HepG2 (cell line): ENCODE results near the gene CAPN11. TPM values are rescaled to one million over a fixed set of nuclear protein-coding genes. Genes with fewer than 3 reads are reported as not detected.

Experiments
- ATAC-seq: fragments of 200-7000 bp; cut with Tn5 transposase; 3 replicates; pipeline ENCODE4 v1.9.1; 2020; ENCODE audit warnings: mild to moderate bottlenecking, moderate library complexity
- BruUV-seq: library from RNA; stranded (reverse); fragments of 400-500 nt; replicated peaks from 2 replicates; lab custom pipeline; 2021; lab: Mats Ljungman, UMichigan
- CTCF ChIA-PET: fragments of 300-600 bp; formaldehyde crosslinking; extraction: SDS; loops from one replicate; lab custom pipeline; 2021; ENCODE audit warnings: low total read pairs, inconsistent platforms, low intra/inter-chr PET ratio; lab: Yijun Ruan, JAX
- POLR2A ChIA-PET: fragments of 350-600 bp; sonication (Branson Sonifier 250); formaldehyde crosslinking; loops from one replicate; lab custom pipeline; 2020; ENCODE audit warnings: antibody characterized with exemption, inconsistent platforms; lab: Yijun Ruan, JAX
- DNase-seq: peaks from one replicate; pipeline ENCODE4 v3.0.0-alpha.2; 2015; ENCODE audit warnings: low spot score
- FAIRE-seq: peaks from 3 replicates; lab custom pipeline; 2011; peaks lifted over from hg19 to GRCh38; lab: Jason Lieb, UNC
- H2AFZ ChIP-seq: one replicate; pipeline ENCODE4 v1.6.1; 2011; ENCODE audit warnings: low read length, inconsistent platforms
- H3K27ac ChIP-seq: fragments of 300-600 bp; 3 replicates; pipeline ENCODE4 v1.8.0; 2011; ENCODE audit warnings: mixed run types, mild to moderate bottlenecking, mixed read lengths, low read length, inconsistent platforms; ENCODE audit not compliant: insufficient read depth; ENCODE audit errors: extremely low read length
- H3K27me3 ChIP-seq, 2 experiments: fragments of 200-600 bp in 1 of 2; 2 replicates in 1 of 2; 3 replicates in 1 of 2; pipeline versions ENCODE4 v1.6.0 to v1.8.0; 2011; ENCODE audit warnings: low read length in 2 of 2, mild to moderate bottlenecking in 2 of 2, moderate library complexity in 2 of 2, inconsistent platforms in 1 of 2; ENCODE audit not compliant: insufficient read depth in 2 of 2, control insufficient read depth in 1 of 2
- H3K36me3 ChIP-seq, 2 experiments: fragments of 200-600 bp in 1 of 2; replicated peaks in 1 of 2; 2 replicates in 1 of 2; 3 replicates in 1 of 2; pipeline versions ENCODE4 v1.5.1 to v1.8.0; 2011; ENCODE audit warnings: low read length in 2 of 2, inconsistent platforms in 1 of 2; ENCODE audit not compliant: insufficient read depth in 2 of 2, control insufficient read depth in 1 of 2
- H3K4me1 ChIP-seq: 2 replicates; pipeline ENCODE4 v1.5.1; 2012; ENCODE audit warnings: low read length, inconsistent platforms; ENCODE audit not compliant: insufficient read depth
- H3K4me2 ChIP-seq: 2 replicates; pipeline ENCODE4 v1.6.0; 2011; ENCODE audit warnings: low read depth, low read length, inconsistent platforms
- H3K4me3 ChIP-seq, 3 experiments: fragments of 200-600 bp in 1 of 3; sonication (generic), shearing (Covaris generic) in 1 of 3; replicated peaks in 1 of 3; 2 replicates each; pipeline ENCODE4 v1.5.1; 2011 to 2016; ENCODE audit warnings: low read length in 3 of 3, inconsistent platforms in 2 of 3, low read depth in 2 of 3, mild to moderate bottlenecking in 2 of 3, control low read depth in 1 of 3, mixed read lengths in 1 of 3; ENCODE audit not compliant: insufficient read depth in 1 of 3
- H3K79me2 ChIP-seq: one replicate; pipeline ENCODE4 v1.6.1; 2011; ENCODE audit warnings: low read length, inconsistent platforms; ENCODE audit not compliant: insufficient read depth
- H3K9ac ChIP-seq: 2 replicates; pipeline ENCODE4 v1.6.0; 2011; ENCODE audit warnings: mild to moderate bottlenecking, low read depth, low read length, inconsistent platforms; ENCODE audit not compliant: insufficient read depth
- H3K9me3 ChIP-seq: 2 replicates; pipeline ENCODE4 v1.5.1; 2012; ENCODE audit warnings: mild to moderate bottlenecking, low read length
- H4K20me1 ChIP-seq: 2 replicates; pipeline ENCODE4 v1.6.0; 2011; ENCODE audit warnings: inconsistent platforms, mild to moderate bottlenecking, low read length, moderate library complexity; ENCODE audit not compliant: insufficient read depth
- FOSL2 ChIP-seq: sonication (generic); formaldehyde crosslinking; IDR thresholded peaks from 2 replicates; pipeline ENCODE4 v1.4.0; 2020; ENCODE audit warnings: missing genetic modification reagents
- GATAD1 ChIP-seq: IDR thresholded peaks from 2 replicates; pipeline ENCODE4 v1.6.1; 2016; ENCODE audit warnings: missing genetic modification reagents, missing compliant biosample characterization
- HHEX ChIP-seq: IDR thresholded peaks from 2 replicates; pipeline ENCODE4 v1.6.1; 2016; ENCODE audit warnings: control low read depth
- NFE2L2 ChIP-seq: fragments of 150-350 bp; IDR thresholded peaks from 2 replicates; pipeline ENCODE4 v1.6.1; 2014; ENCODE audit warnings: low read length
- POGZ ChIP-seq: sonication (generic); formaldehyde crosslinking; IDR thresholded peaks from 2 replicates; pipeline ENCODE4 v1.4.0; 2020; ENCODE audit warnings: mild to moderate bottlenecking, missing genetic modification reagents
- SP5 ChIP-seq: IDR thresholded peaks from 2 replicates; pipeline ENCODE4 v1.6.1; 2016; ENCODE audit warnings: low read depth, borderline replicate concordance
- XRCC5 ChIP-seq: fragments of 200-400 bp; formaldehyde crosslinking; optimal IDR thresholded peaks from 2 replicates; pipeline ENCODE3; 2017; ENCODE audit warnings: mild to moderate bottlenecking, low read length
- ZMYM3 ChIP-seq: sonication (generic); formaldehyde crosslinking; IDR thresholded peaks from 2 replicates; pipeline ENCODE4 v1.5.1; 2020; ENCODE audit warnings: mild to moderate bottlenecking, missing genetic modification reagents
- ZNF44 ChIP-seq: sonication (generic); formaldehyde crosslinking; IDR thresholded peaks from 2 replicates; pipeline ENCODE4 v1.5.1; 2020; ENCODE audit warnings: mild to moderate bottlenecking, missing genetic modification reagents
- ZNF446 ChIP-seq: sonication (generic); formaldehyde crosslinking; IDR thresholded peaks from 2 replicates; pipeline ENCODE4 v1.5.0; 2020; ENCODE audit warnings: mild to moderate bottlenecking, missing genetic modification reagents
- ZNF629 ChIP-seq: sonication (generic); formaldehyde crosslinking; conservative IDR thresholded peaks from 2 replicates; pipeline ENCODE4 v1.5.0; 2020; ENCODE audit warnings: missing genetic modification reagents
- WGBS: methylation state at CpG from one replicate; pipeline ENCODE4 v1.1.6; 2017; ENCODE audit warnings: low lambda C conversion rate; 5-methylcytosine and 5-hydroxymethylcytosine counted together
- in situ Hi-C: cut with HindIII; loops from 2 replicates; pipeline ENCODE4 v1.10.0; 2017; ENCODE audit warnings: low pct_unique_long_range_greater_than_20kb; ENCODE audit not compliant: extremely low pct_ligation_motif_present
- intact Hi-C: fragments of 100-400 bp; cut with micrococcal nuclease; formaldehyde crosslinking; loops from one replicate; pipeline ENCODE4 v1.10.0; 2022; ENCODE audit not compliant: unreplicated experiment
- polyA plus RNA-seq, 8 experiments: library from polyadenylated mRNA; depleted of rRNA in 3 of 8; stranded (reverse) in 7 of 8; unstranded in 1 of 8; fragments of >200 nt; fragmentation: Illumina TruSeq in 4 of 8; extraction: Trizol in 4 of 8; gene quantifications; 2 replicates each; pipeline versions ENCODE4 v1.2.1 to v1.2.3, GENCODE V29; 2011 to 2016; ENCODE audit warnings: low read depth in 4 of 8, missing spikeins in 1 of 8, mixed read lengths in 1 of 8; ENCODE audit not compliant: insufficient read depth in 1 of 8
- total RNA-seq, 5 experiments: library from RNA; depleted of rRNA; stranded (reverse); fragments of >200 nt; fragmentation: Illumina TruSeq; extraction: Trizol; gene quantifications; 2 replicates each; pipeline ENCODE4 v1.2.3, GENCODE V29; 2016; ENCODE audit warnings: low read depth in 1 of 5
- TF ChIP-seq, protein P1 (sequence below): sonication (generic); formaldehyde crosslinking; IDR thresholded peaks from 2 replicates; pipeline ENCODE4 v1.4.0; 2020; ENCODE audit warnings: missing genetic modification reagents, mild to moderate bottlenecking, borderline replicate concordance

Gene CAPN11
- total and polyA plus RNA-seq, 2 of the 13 experiments (the other 11 are each of a cell fraction or from before 2014, with no cell fraction given), result 0.07 to 0.11 TPM

DNA sequence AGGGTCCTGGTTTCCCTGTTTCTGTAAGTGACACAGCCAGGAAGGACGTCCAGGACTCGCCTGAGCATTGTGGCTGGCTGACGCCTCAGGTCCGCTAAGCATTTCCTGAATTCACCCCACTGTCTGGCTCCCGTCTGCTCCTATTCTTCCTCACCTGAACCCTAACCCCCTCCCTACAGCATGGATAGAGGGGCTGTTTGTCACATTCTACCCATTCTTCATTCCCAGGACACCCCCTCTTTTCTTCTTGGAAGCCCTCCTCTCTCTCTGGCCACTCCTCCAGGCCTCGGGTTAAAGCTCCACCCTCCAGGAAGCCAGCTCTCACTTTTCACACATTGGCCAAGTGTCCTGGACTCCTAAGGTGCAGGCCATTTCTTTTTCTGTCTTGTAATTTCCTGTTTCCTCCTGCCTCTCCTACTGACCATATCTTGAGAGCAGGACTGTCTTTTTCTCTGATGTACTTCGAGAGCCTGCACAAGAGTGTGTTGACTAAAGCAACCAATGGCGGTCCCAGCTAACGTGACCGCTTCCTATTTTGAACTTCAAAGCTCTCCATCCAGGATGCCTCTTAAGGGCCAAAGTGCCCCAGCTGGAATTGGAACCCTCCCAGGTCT is 33.9 kb downstream of the CAPN11 start (continued):
- TF ChIP-seq NFE2L2 (no peak), HHEX (CRISPR knock-in tag) (no peak), POGZ (CRISPR knock-in tag) (peak; percentile 14; the same call in 1 of the 2 replicates), ZNF446 (CRISPR knock-in tag) (no peak), SP5 (CRISPR knock-in tag) (no peak), ZNF44 (CRISPR knock-in tag) (no peak), GATAD1 (CRISPR knock-in tag) (peak; percentile 21; the same call in 1 of the 2 replicates)
- TF ChIP-seq, protein P1, sequence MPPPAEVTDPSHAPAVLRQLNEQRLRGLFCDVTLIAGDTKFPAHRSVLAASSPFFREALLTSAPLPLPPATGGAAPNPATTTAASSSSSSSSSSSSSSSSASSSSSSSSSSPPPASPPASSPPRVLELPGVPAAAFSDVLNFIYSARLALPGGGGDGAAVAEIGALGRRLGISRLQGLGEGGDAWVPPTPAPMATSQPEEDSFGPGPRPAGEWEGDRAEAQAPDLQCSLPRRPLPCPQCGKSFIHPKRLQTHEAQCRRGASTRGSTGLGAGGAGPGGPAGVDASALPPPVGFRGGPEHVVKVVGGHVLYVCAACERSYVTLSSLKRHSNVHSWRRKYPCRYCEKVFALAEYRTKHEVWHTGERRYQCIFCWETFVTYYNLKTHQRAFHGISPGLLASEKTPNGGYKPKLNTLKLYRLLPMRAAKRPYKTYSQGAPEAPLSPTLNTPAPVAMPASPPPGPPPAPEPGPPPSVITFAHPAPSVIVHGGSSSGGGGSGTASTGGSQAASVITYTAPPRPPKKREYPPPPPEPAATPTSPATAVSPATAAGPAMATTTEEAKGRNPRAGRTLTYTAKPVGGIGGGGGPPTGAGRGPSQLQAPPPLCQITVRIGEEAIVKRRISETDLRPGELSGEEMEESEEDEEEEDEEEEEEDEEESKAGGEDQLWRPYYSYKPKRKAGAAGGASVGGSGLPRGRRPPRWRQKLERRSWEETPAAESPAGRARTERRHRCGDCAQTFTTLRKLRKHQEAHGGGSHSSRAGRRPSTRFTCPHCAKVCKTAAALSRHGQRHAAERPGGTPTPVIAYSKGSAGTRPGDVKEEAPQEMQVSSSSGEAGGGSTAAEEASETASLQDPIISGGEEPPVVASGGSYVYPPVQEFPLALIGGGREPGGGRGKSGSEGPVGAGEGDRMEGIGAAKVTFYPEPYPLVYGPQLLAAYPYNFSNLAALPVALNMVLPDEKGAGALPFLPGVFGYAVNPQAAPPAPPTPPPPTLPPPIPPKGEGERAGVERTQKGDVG (CRISPR knock-in tag), result no peak
- TF ChIP-seq, all 625 proteins: peak for 71

GRCh38 chr6:44193307-44193910 is 34.8 kb downstream of the CAPN11 start:
- no peak overlapping the region for H3K4me3 ChIP-seq
- TF ChIP-seq FOSL2 (CRISPR knock-in tag) (peak; percentile 43), ZMYM3 (CRISPR knock-in tag) (0 out of 2 replicates have a peak, but pooled peaks have one; percentile 27), XRCC5 (no peak), ZNF629 (CRISPR knock-in tag) (peak; percentile 73)
- in situ Hi-C loops, result no loop called here
- H3K36me3 ChIP-seq, result no peaks in the 10 kb centered on the region
- CTCF ChIA-PET, result no interaction called here
- H3K9ac ChIP-seq, result no peak overlapping the region
- POLR2A ChIA-PET, result interaction anchor here (0.8 to 2.3 kb wide), 18 partner anchors 7 to 564 kb away, joined by 3 to 15 read pairs (median 4); partner anchors contain the start of genes GTPBP2, MYMX and SLC29A1
- H3K79me2 ChIP-seq, result no peaks in the 10 kb centered on the region
- intact Hi-C loops, result no loop called here
- peaks cover 0 to 5% of the 10 kb centered on the region in 2 experiments; a peak in 2 of 5 replicates for H3K27me3 ChIP-seq
- FAIRE-seq (no peak), ATAC-seq (no peak), DNase-seq (no peak)
- WGBS, result 59% methylated on average over 8 of the region's 8 CpGs
- no TSS peak for BruUV-seq
- H4K20me1 ChIP-seq, result no peaks in the 10 kb centered on the region
- no peak overlapping the region for H3K27ac ChIP-seq
- peak overlapping the region; percentile 98 for H3K4me2 ChIP-seq
- H3K9me3 ChIP-seq, result no peaks in the 10 kb centered on the region
- peaks cover 49% of the 10 kb centered on the region for H3K4me1 ChIP-seq
- H2AFZ ChIP-seq, result no peak overlapping the region
